ENCODE measurements around the gene FRAT1. TPM values are rescaled to one million over a fixed set of nuclear protein-coding genes. Genes with fewer than 3 reads are reported as not detected.

Gene FRAT1
- total RNA-seq, 1 experiment from 2014 or later: 2.3 TPM

DNA sequence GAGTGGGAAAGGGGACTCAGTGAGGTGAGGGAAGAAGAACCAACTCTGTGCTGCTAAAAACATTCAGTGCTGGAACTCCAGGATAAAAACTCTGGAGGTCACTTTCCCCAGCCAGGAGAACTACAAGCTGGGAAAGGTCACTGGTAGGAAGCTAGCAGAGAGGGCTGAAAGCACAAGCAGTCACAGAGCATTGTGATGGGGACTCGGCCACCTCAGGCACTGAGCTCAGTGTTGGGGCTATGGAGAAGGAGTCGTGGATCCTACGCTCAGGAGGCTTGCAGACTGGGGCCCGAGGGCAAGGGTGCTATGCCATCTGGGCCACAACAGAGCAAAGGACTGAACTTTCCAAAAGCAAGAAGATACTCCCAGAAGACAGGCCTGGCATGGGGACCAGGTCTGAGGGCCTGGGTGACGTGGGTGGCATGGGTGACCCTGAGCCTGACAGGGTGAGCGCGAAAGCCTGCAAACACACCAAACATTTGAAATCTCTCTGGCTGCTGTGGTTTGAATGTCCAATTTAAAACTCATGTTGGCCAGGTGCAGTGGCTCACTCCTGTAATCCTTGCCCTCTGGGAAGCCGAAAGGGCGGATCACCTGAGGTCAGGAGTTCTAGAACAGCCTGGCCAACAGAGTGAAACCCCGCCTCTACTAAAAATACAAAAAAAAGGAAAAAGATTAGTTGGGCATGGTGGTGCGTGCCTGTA is 16.8 kb upstream of the FRAT1 start:
- BruUV-seq (replicated peaks): no TSS peak
- Mint-ChIP-seq H3K9me3 (ENCODE audit: unreplicated experiment) (no peaks in the 10 kb centered on the region), H3K4me3 (ENCODE audit: unreplicated experiment) (no peak overlapping the region), H3K27ac (ENCODE audit: unreplicated experiment) (no peak overlapping the region), H3K36me3 (ENCODE audit: insufficient read depth, unreplicated experiment) (no peaks in the 10 kb centered on the region), H3K27me3 (ENCODE audit: insufficient read depth, unreplicated experiment) (no peaks in the 10 kb centered on the region), H3K4me1 (ENCODE audit: low read depth, unreplicated experiment) (peaks cover 10% of the 10 kb centered on the region)
- no peak overlapping the region for H3K4me3 ChIP-seq (ENCODE audit: low read depth, low read length)
- intact Hi-C loops (cut with micrococcal nuclease; ENCODE audit: unreplicated experiment): no loop called here
- ChIA-PET CTCF (no interaction called here), POLR2A (no interaction called here)
- no peaks in the 10 kb centered on the region; the same call in 1 of the 2 replicates for H3K27me3 ChIP-seq (replicated peaks; ENCODE audit: control insufficient read depth, insufficient read depth, low read length)
- TF ChIP-seq, protein P1, sequence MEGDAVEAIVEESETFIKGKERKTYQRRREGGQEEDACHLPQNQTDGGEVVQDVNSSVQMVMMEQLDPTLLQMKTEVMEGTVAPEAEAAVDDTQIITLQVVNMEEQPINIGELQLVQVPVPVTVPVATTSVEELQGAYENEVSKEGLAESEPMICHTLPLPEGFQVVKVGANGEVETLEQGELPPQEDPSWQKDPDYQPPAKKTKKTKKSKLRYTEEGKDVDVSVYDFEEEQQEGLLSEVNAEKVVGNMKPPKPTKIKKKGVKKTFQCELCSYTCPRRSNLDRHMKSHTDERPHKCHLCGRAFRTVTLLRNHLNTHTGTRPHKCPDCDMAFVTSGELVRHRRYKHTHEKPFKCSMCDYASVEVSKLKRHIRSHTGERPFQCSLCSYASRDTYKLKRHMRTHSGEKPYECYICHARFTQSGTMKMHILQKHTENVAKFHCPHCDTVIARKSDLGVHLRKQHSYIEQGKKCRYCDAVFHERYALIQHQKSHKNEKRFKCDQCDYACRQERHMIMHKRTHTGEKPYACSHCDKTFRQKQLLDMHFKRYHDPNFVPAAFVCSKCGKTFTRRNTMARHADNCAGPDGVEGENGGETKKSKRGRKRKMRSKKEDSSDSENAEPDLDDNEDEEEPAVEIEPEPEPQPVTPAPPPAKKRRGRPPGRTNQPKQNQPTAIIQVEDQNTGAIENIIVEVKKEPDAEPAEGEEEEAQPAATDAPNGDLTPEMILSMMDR (IDR thresholded peaks at IDR 0.05; ENCODE audit: insufficient read depth in 1 of 2, low read depth in 1 of 2, low read length in 1 of 2, severe bottlenecking in 1 of 2, unreplicated experiment in 1 of 2): no peak
- DNase-seq: no peak
- no peaks in the 10 kb centered on the region for H3K9me3 ChIP-seq
- H3K4me1 ChIP-seq: peaks cover 12% of the 10 kb centered on the region
- no peaks in the 10 kb centered on the region for H3K36me3 ChIP-seq (ENCODE audit: control insufficient read depth, insufficient read depth, low read length)

DNA sequence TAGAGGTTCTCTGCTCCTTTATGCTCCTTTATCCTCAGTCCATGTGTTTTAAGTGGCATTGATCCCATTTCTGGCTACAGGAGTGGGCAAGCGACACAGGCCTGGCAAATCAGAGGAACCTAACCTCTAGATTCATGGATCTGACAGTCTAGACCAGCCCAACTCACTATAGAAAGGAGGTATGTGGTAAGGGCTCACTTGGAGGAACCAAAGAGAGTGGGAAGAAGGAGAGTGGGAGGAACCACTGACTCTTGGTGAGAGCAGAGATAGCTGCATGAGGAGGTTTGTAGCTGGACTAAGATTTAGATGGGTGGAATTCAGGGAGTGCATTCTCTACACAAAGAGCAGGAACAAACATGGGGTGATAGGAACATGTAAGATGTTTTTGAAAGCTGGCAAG is 11.6 kb upstream of the FRAT1 start:
- CTCF ChIA-PET: interaction anchor here (0.6 kb wide), 1 partner anchor 98 kb away, joined by 4 read pairs; no protein-coding TSS in a partner anchor

DNA sequence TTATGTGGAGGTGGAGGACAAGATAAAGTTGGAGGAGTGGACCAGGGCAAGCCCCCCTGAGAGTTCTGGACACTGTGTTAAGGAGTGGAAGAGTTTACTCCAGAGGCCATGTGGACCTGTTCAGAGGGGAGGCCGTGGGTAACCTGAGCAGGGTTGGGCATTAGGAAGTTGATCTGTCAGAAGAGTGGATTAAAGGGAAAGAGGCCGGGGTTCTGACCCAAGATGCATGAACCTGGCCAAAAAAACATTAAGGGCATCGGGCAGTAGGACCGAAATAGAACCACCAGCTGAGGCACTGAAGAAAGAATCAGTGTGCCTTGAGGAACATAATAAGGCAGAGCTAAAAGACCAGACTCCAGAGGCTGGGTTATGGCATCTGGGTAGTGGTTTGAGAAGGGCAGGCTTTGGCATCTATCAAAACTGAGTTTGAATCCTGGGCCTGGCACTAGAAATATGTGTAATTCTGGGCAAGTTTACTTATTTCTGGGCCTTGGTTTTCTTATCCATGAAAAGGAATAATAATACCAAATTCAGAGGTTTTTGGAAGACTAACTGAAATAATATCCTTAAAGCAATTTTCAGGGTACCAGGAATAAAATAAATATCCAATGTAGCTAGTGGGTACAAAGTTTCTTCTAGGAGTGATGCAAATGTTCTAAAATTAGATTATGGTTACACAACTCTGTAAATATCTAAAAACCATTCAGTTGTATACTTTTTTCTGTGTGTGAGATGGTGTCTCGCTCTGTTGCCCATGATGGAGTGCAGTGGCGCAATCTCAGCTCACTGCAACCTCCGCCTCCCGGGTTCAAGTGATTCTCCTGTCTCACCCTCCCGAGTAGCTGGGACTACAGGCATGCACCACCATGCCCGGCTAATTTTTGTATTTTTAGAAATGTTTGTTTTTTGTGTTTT is 10.9 kb upstream of the FRAT1 start:
- DNase-seq: no peak
- H3K4me1 ChIP-seq: no peaks in the 10 kb centered on the region
- H3K9me3 Mint-ChIP-seq (ENCODE audit: unreplicated experiment): no peaks in the 10 kb centered on the region
- no peaks in the 10 kb centered on the region for H3K36me3 Mint-ChIP-seq (ENCODE audit: insufficient read depth, unreplicated experiment)
- no peaks in the 10 kb centered on the region for H3K36me3 ChIP-seq (ENCODE audit: control insufficient read depth, insufficient read depth, low read length)
- H3K27me3 Mint-ChIP-seq (ENCODE audit: insufficient read depth, unreplicated experiment): no peaks in the 10 kb centered on the region
- H3K27ac Mint-ChIP-seq (ENCODE audit: unreplicated experiment): no peak overlapping the region
- TF ChIP-seq, protein P1 (IDR thresholded peaks at IDR 0.05; ENCODE audit: insufficient read depth in 1 of 2, low read depth in 1 of 2, low read length in 1 of 2, severe bottlenecking in 1 of 2, unreplicated experiment in 1 of 2): no peak
- CTCF ChIA-PET: interaction anchor here (0.6 kb wide), 1 partner anchor 97 kb away, joined by 4 read pairs; no protein-coding TSS in a partner anchor
- intact Hi-C loops (cut with micrococcal nuclease; ENCODE audit: unreplicated experiment): no loop called here
- POLR2A ChIA-PET: no interaction called here
- H3K4me3 ChIP-seq (ENCODE audit: low read depth, low read length): no peak overlapping the region
- no peaks in the 10 kb centered on the region; the same call in 1 of the 2 replicates for H3K27me3 ChIP-seq (replicated peaks; ENCODE audit: control insufficient read depth, insufficient read depth, low read length)
- no peak overlapping the region for H3K4me3 Mint-ChIP-seq (ENCODE audit: unreplicated experiment)
- H3K9me3 ChIP-seq: no peaks in the 10 kb centered on the region
- H3K4me1 Mint-ChIP-seq (ENCODE audit: low read depth, unreplicated experiment): no peaks in the 10 kb centered on the region
- no TSS peak for BruUV-seq (replicated peaks)

More for the DNA sequence above, 11.6 kb upstream of the FRAT1 start:
- no peaks in the 10 kb centered on the region for H3K4me1 Mint-ChIP-seq (ENCODE audit: low read depth, unreplicated experiment)
- Histone ChIP-seq H3K4me3 (ENCODE audit: low read depth, low read length) (no peak overlapping the region), H3K36me3 (ENCODE audit: control insufficient read depth, insufficient read depth, low read length) (no peaks in the 10 kb centered on the region), H3K4me1 (no peaks in the 10 kb centered on the region), H3K27me3 (replicated peaks; ENCODE audit: control insufficient read depth, insufficient read depth, low read length) (no peaks in the 10 kb centered on the region; the same call in 1 of the 2 replicates), H3K9me3 (no peaks in the 10 kb centered on the region)
- DNase-seq: no peak
- POLR2A ChIA-PET: no interaction called here
- no TSS peak for BruUV-seq (replicated peaks)
- H3K4me3 Mint-ChIP-seq (ENCODE audit: unreplicated experiment): no peak overlapping the region
- H3K9me3 Mint-ChIP-seq (ENCODE audit: unreplicated experiment): no peaks in the 10 kb centered on the region
- H3K36me3 Mint-ChIP-seq (ENCODE audit: insufficient read depth, unreplicated experiment): no peaks in the 10 kb centered on the region
- intact Hi-C loops (cut with micrococcal nuclease; ENCODE audit: unreplicated experiment): no loop called here
- no peak overlapping the region for H3K27ac Mint-ChIP-seq (ENCODE audit: unreplicated experiment)
- H3K27me3 Mint-ChIP-seq (ENCODE audit: insufficient read depth, unreplicated experiment): no peaks in the 10 kb centered on the region
- TF ChIP-seq, protein P1 (IDR thresholded peaks at IDR 0.05; ENCODE audit: insufficient read depth in 1 of 2, low read depth in 1 of 2, low read length in 1 of 2, severe bottlenecking in 1 of 2, unreplicated experiment in 1 of 2): no peak

Measured in Caco-2 (cell line).